H4 (cell line): ENCODE data around the gene NTS. TPM values are rescaled to one million over a fixed set of nuclear protein-coding genes. Genes with fewer than 3 reads are reported as not detected.

ENCODE experiments used
- DNase-seq: peaks from one replicate; pipeline ENCODE4 v3.0.0-alpha.2; 2015; ENCODE audit warnings: low spot score
- total RNA-seq: library from RNA; depleted of rRNA; stranded (reverse); fragments of >200 nt; shearing (Covaris generic); gene quantifications from 2 replicates; pipeline ENCODE4 v1.2.3, GENCODE V29; 2014; rRNA removed

Gene NTS
- total RNA-seq, 1 experiment from 2014 or later = 0.08 TPM

- DNase-seq = peak; percentile 9
Measured at GRCh38 chr12:85923767-85924331, 49.8 kb downstream of the NTS start.

DNA sequence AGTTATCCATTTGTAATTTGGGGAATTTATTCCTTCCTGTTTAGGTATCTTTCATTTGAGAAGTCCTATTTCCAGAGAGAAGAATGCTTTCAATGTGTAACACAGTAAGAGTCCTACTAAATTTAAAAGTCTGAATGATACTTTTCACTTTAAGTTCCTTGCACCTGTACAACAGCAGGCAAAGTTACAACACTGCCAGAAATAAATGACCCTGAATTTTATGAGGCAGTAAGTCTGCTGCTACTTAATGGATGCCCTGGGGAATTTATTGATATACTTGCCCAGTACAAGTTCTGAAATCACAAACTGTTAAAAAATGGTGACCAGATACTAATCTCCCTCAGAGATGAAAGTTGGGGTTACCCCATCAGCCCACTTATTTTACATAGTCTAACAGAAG, 53.1 kb downstream of the NTS start:
- DNase-seq = no peak

Other genes with a start within 250 kb of the NTS start
- gene RASSF9, start 37.9 kb upstream of the NTS start, total RNA-seq = 0.23 and 0.54 TPM in 2 replicates